Cerebellar nuclear complex (tissue), 1 donor: ENCODE data around the gene IL4R.
"Not testable (repeated sequence)": the region's sequence is repeated elsewhere in the genome, so short reads cannot be mapped to it uniquely, and the experiment has no call there.

Experiments
- DNase-seq, 2 experiments: peaks; one replicate each; lab custom pipeline; 2025; lab: John Stamatoyannopoulos, UW

The IL4R gene

GRCh38 chr16:27288313-27288712, 25.5 kb upstream of the IL4R start:
- DNase-seq = not testable (repeated sequence)

- no peak for DNase-seq
Observed at GRCh38 chr16:27289669-27290068, 24.1 kb upstream of the IL4R start.

GRCh38 chr16:27290562-27290961, 23.2 kb upstream of the IL4R start:
- DNase-seq = no peak

- no peak for DNase-seq
Observed at GRCh38 chr16:27291106-27291505, 22.7 kb upstream of the IL4R start.

GRCh38 chr16:27291722-27292240, 22.0 kb upstream of the IL4R start:
- DNase-seq = no peak

- no peak for DNase-seq
Observed at GRCh38 chr16:27293343-27293742, 20.4 kb upstream of the IL4R start.

GRCh38 chr16:27298132-27298531, 15.6 kb upstream of the IL4R start:
- DNase-seq = no peak

- DNase-seq = no peak
Observed at GRCh38 chr16:27301236-27301861, 12.4 kb upstream of the IL4R start.

GRCh38 chr16:27302126-27302525, 11.6 kb upstream of the IL4R start:
- no peak for DNase-seq

GRCh38 chr16:27303256-27304100, 10.3 kb upstream of the IL4R start:
- no peak for DNase-seq

GRCh38 chr16:27304102-27304501, 9.7 kb upstream of the IL4R start:
- no peak for DNase-seq

GRCh38 chr16:27304881-27305745, 8.7 kb upstream of the IL4R start:
- no peak for DNase-seq

GRCh38 chr16:27305839-27306442, 7.8 kb upstream of the IL4R start:
- no peak for DNase-seq

- no peak for DNase-seq
Observed at GRCh38 chr16:27308792-27309191, 5.0 kb upstream of the IL4R start.

GRCh38 chr16:27310576-27311447, 3.0 kb upstream of the IL4R start:
- no peak for DNase-seq

- DNase-seq = no peak
Observed at GRCh38 chr16:27311448-27311830, 2.3 kb upstream of the IL4R start.

- no peak for DNase-seq
Observed at GRCh38 chr16:27311897-27312303, 1.9 kb upstream of the IL4R start.

GRCh38 chr16:27312580-27313421, 973 bp upstream of the IL4R start:
- DNase-seq = no peak

GRCh38 chr16:27314161-27314723, 468 bp downstream of the IL4R start:
- no peak for DNase-seq

GRCh38 chr16:27314986-27315332, 1.2 kb downstream of the IL4R start:
- DNase-seq = no peak
